Smooth muscle cell of the brain vasculature (primary cell): ENCODE measurements around the gene BEX3.
"Not testable (repeated sequence)": the region's sequence is repeated elsewhere in the genome, so short reads cannot be mapped to it uniquely, and the experiment has no call there.

ENCODE experiments used
- DNase-seq: peaks from one replicate; pipeline ENCODE4 v3.0.0-alpha.2; 2012; ENCODE audit warnings: low read depth, low spot score

BEX3 gene

GRCh38 chrX:103376118-103376978 lies at the start of gene BEX3:
Gene BEX3 (plus strand): TSS chrX:103376538. CDS start chrX:103377522, 984 bp downstream.
- DNase-seq: no peak

- no peak for DNase-seq
These were observed 46.3 kb upstream of the BEX3 start, which contains the start of gene TCEAL7 for GRCh38 chrX:103329991-103330390. Gene TCEAL7 (plus strand): TSS chrX:103330239. CDS start chrX:103331404, 1,165 bp downstream.

DNA sequence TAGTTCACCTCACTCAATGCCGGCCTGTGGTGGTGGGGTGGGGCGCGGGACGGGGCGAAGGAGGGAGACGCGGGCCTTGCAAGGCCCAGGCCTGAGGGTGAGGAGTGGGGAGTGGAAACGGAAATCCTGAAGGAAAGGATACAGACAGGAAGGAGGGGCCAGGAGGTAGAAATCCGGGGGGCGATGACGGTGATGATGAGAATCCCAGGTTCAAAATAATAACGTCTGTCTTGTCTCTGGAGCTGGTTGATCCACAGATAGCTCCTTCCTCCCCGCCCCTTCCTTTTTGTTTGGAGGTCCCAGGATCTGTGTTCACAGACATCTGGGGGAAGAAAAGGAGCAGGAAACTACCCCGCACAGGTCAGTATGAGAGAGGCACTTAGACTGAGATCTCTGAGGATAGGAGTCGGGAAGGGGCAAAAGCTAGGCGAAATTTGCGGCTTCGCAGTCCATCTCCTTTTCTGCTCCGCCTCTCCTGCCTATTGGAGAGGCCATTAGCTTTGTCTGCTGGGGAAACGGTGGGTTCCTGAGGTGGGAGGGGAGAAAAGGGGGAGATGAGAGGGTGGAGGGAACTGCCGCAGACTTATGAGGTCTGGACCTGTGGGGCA lies 45.6 kb upstream of the BEX3 start:
- DNase-seq: no peak

DNA sequence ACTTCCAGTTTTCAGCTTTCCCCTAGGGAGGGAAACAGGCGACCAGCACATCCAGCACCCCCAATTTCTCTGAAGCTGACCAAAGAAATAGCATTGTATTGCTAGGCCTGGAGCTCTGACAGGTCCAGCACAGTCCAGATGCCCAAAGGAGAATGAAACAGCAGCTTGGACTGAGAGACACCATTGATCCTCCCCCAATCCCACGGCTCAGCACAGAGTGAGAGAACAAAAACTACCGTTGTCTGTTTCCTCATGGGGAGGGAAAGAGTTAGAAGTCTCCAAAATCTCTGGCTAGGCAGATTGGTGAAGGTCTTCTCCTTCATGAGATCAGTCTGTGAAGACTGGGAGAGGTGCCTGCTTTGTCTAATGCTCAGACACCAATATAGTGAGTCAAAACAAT lies 37.7 kb upstream of the BEX3 start:
- no peak for DNase-seq

DNA sequence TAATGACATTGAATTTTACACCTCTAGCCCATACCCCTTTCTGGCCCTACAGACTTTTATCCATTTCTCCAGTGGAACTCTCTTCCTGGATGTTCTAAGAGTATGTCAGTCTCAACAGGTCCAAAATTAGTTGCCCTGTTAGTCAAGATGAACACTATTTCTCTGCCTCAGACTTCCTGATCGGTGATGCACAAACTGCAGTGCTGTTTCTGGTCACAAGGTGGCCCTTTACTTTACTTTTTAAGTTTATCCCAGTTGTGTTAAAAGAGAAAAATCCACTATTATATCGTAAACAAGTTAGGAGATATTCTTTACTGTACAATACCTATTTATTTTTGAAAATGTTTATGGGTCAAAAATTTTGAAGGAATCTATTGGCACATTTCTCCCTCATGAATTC lies 33.2 kb upstream of the BEX3 start:
- no peak for DNase-seq

DNA sequence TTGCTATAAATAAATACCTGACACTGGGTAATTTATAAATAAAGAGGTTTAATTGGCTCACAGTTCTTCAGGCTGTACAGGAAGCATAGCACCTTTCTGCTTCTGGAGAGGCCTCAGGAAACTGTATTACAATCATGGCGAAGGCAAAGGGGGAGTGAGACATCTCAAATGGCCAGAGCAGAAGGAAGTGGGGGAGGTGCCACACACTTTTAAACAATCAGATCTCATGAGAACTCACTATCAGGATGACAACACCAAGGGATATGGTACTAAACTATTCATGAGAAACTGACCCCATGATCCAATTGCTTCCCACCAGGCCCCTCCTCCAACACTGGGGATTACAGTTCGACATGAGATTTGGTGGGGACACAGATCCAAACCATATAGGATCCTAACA lies 31.7 kb upstream of the BEX3 start:
- no peak for DNase-seq

DNA sequence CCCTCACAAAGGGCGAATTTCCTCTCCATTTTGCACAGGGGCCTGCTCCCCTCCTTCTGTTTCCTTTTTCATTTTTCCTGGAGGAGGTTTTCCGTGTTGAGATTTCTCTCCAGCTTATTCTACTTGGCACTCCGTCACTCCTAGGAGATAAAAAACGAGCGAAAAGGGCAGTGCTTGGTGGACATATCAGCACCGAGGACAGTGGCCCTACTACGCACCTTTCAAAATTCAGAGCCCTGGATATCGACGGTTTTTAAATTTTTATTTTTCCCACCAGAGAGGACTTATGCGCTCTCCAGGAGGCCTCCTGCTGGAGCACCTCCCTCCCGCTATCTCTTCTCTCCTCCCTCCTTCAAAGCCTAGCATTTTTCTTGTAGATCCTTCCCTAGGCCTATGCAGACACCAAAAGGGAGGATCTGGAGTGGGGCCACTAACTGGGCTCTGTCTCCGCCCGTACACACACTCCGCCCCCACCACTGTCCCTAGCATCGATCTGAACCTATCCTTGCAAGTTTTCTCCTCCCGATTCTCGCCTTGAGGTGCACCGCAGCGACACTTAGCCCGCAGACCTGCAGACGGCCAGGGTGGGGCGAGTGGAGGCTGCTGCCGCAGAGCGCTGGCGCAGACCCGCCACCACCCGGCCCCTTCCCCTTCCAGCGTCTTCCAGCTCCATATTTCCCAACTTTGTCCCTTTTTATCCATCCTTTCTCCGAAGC lies 28.5 kb upstream of the BEX3 start:
- DNase-seq: no peak

GRCh38 chrX:103356130-103356798 lies 20.1 kb upstream of the BEX3 start, which contains the start of gene TCEAL9:
Gene TCEAL9 (plus strand): TSS chrX:103356506. CDS start chrX:103357685, 1,179 bp downstream.
- DNase-seq: no peak

DNA sequence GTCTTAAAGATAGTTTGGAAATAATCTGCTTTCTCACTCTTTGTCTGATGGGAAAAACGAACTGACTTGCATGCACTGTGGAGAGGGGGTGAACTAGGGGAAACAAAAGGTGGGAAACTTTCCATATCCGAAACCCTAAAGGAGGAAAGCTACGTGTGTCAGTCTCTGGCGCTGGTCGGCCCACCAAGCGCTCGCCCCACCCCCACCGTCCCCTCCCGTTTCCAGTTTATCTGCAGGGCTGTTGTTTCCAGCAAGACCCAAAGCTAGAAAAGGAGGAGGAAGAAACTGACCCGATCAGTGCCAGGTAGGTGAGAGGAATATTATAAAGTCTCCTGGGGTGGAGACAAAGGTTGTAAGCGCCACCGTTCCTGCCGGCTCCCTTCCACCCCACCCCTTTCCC lies 19.5 kb upstream of the BEX3 start:
- DNase-seq: no peak

GRCh38 chrX:103357871-103358270 lies 18.5 kb upstream of the BEX3 start:
- DNase-seq: no peak

GRCh38 chrX:103359605-103360004 lies 16.7 kb upstream of the BEX3 start:
- not testable (repeated sequence) for DNase-seq

GRCh38 chrX:103360092-103360491 lies 16.2 kb upstream of the BEX3 start:
- no peak for DNase-seq

DNA sequence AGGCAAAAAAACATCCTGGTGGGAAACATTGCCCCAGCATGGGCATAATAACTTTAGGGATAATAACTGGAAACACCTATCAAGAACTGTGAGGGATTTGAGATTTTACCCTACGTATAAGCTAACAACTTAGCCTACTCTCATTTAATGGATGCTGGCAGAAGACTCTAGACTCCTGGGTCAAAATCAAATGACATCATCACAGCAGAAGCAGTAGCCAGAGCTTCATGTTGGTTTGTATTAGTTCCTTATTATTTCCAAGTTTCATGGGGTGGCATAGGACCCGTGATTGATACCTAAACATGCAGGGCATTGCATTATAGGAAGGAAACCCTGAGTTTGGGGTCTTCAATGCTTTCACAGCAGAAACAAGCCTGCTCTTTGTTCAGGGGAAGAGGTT lies 15.4 kb upstream of the BEX3 start:
- DNase-seq: no peak

DNA sequence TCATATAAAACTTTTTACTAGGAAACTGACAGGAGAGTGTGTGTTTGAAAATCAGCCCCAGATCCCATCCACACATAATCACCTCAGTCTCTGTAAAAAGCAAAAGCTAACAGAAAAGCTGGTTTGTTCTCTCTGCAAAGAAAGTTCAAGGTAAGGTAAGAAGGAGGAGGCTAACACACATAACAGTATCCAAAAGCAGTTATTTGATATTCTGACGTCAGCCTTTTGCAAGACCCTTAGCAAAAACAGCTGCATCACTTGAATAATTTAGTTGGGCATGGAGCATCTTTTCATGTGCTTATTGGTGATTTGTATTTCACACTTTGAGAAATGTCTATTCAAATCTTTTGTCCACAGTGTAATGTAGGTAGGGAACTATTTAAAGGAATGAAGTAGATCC lies 14.5 kb upstream of the BEX3 start:
- DNase-seq: no peak

DNA sequence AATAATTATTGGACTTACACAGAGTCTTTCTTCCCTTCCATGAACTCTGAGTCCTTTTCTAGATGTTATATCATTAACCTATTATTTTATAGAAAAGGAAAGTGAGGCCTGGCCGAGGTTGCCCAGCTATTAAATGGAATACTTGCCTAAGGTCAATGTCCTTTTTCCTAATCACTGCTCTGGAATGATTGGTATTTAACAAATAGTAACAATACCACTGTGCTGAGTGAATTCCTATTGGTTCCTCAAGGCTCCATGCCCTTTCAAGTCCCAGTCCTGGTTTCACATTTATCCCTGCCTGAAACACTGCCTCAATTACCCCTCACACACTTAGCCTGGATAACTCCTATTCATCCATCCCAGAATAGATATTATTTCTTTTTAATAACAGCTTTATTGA lies 13.9 kb upstream of the BEX3 start:
- no peak for DNase-seq

DNA sequence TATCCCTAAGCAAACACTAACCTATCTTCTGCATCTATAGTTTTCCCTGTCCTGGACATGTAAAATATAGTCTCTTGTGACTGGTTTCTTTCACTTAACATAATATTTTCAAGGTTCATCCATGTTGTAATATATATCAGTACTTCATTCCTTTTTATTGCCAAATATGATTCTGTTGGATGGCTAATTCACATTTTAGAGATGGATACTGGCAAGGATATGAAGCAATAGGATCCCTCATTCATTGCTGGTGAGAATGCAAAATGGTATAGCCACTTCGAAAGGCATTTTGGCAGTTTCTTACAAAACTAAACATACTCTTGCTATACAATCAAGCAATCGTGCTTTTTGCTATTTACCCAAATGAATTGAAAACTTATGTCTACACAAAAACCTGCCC lies 13.3 kb upstream of the BEX3 start:
- no peak for DNase-seq

DNA sequence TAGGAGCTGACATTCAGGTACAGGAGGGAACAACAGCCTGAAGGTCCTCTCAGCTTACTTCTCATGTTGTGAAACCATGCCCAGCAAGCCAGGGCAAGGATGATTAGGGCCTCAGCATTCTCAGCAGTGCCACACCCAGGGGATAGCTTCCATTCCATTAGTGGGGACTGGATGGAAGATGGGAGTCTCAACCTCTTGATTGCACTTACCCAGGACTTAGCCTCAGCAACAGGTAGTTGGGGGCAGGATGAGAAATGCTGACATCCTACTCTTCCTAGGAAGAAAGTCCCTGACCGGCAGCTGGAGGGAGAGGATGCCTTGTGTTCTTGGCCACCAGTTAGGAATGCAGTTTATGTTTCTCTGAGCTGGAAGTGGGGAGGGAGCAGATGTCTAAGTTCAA lies 8.8 kb upstream of the BEX3 start:
- DNase-seq: no peak

DNA sequence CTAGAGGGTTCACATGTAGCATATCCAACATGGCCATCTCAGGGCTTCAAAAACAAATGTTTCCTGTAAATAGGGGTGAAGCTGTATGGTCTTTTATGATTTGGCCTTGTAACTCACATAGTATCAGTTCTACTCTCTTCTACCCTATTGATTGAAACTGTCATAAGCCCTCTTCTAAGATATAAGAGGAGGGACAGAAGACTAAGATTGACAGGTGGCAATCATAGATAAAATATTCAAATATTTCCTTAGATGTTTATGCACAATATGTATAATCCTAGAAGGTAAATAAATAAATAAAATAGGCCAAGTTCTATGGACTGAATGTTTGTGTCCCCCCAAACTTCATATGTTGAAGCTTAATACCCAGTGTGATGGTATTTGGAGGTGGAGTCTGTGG lies 6.9 kb upstream of the BEX3 start:
- DNase-seq: no peak

DNA sequence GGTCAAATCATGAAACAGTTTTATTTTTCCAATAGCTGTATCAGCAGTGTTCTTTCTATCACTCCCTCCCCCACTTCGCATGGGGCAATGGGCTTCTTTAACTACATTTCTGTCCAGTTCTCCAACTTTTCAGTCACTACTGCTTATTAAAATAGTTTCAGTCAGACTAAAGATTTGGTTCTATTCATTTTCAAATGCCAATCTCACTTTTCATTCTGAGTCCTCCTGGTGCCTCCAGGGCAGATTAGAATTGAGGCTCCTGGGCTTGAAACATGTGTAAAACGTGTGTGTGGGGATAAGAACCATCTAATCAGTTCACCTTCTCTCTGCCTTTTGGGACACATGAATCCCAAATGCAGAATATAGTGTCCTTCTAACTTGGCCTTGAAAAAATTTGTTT lies 3.5 kb upstream of the BEX3 start:
- no peak for DNase-seq

DNA sequence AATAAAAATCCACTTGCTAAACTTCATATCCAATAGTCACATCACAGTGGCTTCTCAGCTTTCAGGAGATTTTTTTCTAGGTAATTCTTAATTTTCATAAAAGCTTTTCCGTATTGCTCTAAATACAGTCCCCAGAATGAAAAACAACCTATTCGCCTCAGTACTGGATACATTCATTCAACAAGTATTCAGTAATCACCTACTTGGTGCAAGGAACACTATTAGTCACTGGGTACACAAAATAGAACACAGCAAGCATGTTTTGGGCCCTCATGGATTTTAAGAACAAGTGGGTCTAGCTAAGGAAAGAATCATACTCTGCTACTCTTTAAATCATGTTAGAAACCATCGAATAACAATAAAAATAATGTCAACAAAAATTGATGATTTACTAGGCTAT lies 2.8 kb upstream of the BEX3 start:
- no peak for DNase-seq

- no peak for DNase-seq
These were observed 614 bp downstream of the BEX3 start for GRCh38 chrX:103376979-103377324.

GRCh38 chrX:103378990-103379389 lies 2.7 kb downstream of the BEX3 start:
- DNase-seq: no peak
